Gastroesophageal sphincter (tissue), 4 donors: ENCODE data around the gene KLRC2. TPM values are rescaled to one million over a fixed set of nuclear protein-coding genes. Genes with fewer than 3 reads are reported as not detected.
"Not testable (repeated sequence)": the region's sequence is repeated elsewhere in the genome, so short reads cannot be mapped to it uniquely, and the experiment has no call there.

Source experiments
- ATAC-seq: fragments of 150-250 bp; one replicate; pipeline ENCODE4 v1.9.1; 2016; ENCODE audit warnings: mild to moderate bottlenecking, moderate library complexity
- H3K27ac ChIP-seq, 4 donors: fragments of 200-600 bp; sonication (generic) in 3 of 4; 1 replicate in 3 of 4; 2 replicates in 1 of 4; pipeline ENCODE4 v1.5.1; 2016 to 2019
- H3K27me3 ChIP-seq: fragments of 200-600 bp; sonication (generic); one replicate; pipeline ENCODE4 v1.5.1; 2019
- H3K36me3 ChIP-seq, 2 donors: fragments of 200-600 bp; sonication (generic); one replicate each; pipeline ENCODE4 v1.5.1; 2019; ENCODE audit warnings: control low read depth in 1 of 2
- H3K4me1 ChIP-seq, 3 donors: fragments of 200-600 bp; sonication (generic); 1 replicate in 2 of 3; 2 replicates in 1 of 3; pipeline ENCODE4 v1.5.1; 2016 to 2019; ENCODE audit warnings: control low read depth in 2 of 3
- H3K4me3 ChIP-seq, 2 donors: fragments of 200-600 bp; sonication (generic); one replicate each; pipeline ENCODE4 v1.5.1; 2019; ENCODE audit warnings: mild to moderate bottlenecking in 1 of 2, moderate library complexity in 1 of 2
- H3K9me3 ChIP-seq, 3 donors: fragments of 200-600 bp; sonication (generic); one replicate each; pipeline ENCODE4 v1.5.1; 2017 to 2019; ENCODE audit warnings: control low read depth in 2 of 3
- EP300 ChIP-seq: sonication (generic); formaldehyde crosslinking; IDR thresholded peaks from one replicate; pipeline ENCODE4 v1.6.1; 2017; ENCODE audit warnings: antibody characterized with exemption, mild to moderate bottlenecking
- POLR2A ChIP-seq, 2 donors: fragments of 450-650 bp; IDR thresholded peaks; one replicate each; pipeline ENCODE4 v1.6.1; 2017; ENCODE audit warnings: antibody characterized with exemption in 2 of 2, mild to moderate bottlenecking in 2 of 2, moderate library complexity in 1 of 2
- POLR2AphosphoS5 ChIP-seq: sonication (generic); formaldehyde crosslinking; IDR thresholded peaks from one replicate; pipeline ENCODE4 v1.6.1; 2017; ENCODE audit warnings: antibody characterized with exemption
- WGBS, 2 donors: methylation state at CpG; one replicate each; pipeline ENCODE4 v1.1.5; 2018; ENCODE audit warnings: low coverage in 1 of 2; 5-methylcytosine and 5-hydroxymethylcytosine counted together
- total RNA-seq, 4 donors: library from RNA; depleted of rRNA; stranded (reverse); fragments of >200 nt; gene quantifications; one replicate each; pipeline ENCODE4 v1.1.0, GENCODE V29; 2016
- TF ChIP-seq, protein P1 (sequence below), 4 experiments: fragments of 200-600 bp in 2 of 4; fragments of 450-650 bp in 2 of 4; sonication (generic) in 1 of 4; IDR thresholded peaks; one replicate each; pipeline ENCODE4 v1.5.1; 2017 to 2019; ENCODE audit warnings: antibody characterized with exemption in 4 of 4, mild to moderate bottlenecking in 2 of 4, moderate library complexity in 2 of 4

Gene KLRC2
- total RNA-seq, 4 donors from 2014 or later: 0.40 TPM; not detected in 3

- Histone ChIP-seq H3K27ac (no peak overlapping the region), H3K4me1 (no peaks in the 10 kb centered on the region), H3K36me3 (no peaks in the 10 kb centered on the region), H3K27me3 (no peaks in the 10 kb centered on the region), H3K9me3 (peaks cover 0 to 26% (median 0%) of the 10 kb centered on the region in 3 donors), H3K4me3 (no peak overlapping the region)
- WGBS, 2 donors: 79 to 92% methylated on average over 1 of the region's 1 CpG
- no peak for TF ChIP-seq POLR2A (IDR thresholded peaks at IDR 0.05)
- TF ChIP-seq EP300: no peak
- no peak for TF ChIP-seq POLR2AphosphoS5
- TF ChIP-seq, protein P1, sequence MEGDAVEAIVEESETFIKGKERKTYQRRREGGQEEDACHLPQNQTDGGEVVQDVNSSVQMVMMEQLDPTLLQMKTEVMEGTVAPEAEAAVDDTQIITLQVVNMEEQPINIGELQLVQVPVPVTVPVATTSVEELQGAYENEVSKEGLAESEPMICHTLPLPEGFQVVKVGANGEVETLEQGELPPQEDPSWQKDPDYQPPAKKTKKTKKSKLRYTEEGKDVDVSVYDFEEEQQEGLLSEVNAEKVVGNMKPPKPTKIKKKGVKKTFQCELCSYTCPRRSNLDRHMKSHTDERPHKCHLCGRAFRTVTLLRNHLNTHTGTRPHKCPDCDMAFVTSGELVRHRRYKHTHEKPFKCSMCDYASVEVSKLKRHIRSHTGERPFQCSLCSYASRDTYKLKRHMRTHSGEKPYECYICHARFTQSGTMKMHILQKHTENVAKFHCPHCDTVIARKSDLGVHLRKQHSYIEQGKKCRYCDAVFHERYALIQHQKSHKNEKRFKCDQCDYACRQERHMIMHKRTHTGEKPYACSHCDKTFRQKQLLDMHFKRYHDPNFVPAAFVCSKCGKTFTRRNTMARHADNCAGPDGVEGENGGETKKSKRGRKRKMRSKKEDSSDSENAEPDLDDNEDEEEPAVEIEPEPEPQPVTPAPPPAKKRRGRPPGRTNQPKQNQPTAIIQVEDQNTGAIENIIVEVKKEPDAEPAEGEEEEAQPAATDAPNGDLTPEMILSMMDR (IDR thresholded peaks at IDR 0.05): no peak
- ATAC-seq: no peak
Measured at GRCh38 chr12:10455766-10456165, 20.0 kb upstream of the KLRC2 start.

DNA sequence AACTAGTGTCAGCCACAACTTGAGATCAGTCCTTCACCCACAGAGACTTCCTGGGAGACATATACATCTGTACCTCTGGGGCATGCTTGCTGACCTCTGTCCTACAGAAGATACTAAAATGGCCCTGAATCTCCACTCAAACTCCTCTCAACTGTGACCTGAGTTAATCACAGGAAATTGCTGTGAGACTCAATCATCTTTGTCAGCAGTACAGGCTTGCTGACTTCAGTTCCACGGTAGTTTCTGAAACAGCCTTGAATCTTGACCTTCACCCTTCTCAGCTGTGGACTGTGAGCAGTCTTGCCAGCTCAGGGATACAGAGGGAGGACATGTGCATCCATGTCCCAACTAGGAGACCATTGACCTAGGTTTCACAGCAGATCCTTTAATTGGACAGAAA, 18.7 kb upstream of the KLRC2 start:
- Histone ChIP-seq H3K36me3 (no peaks in the 10 kb centered on the region), H3K9me3 (peaks cover 0 to 26% (median 0%) of the 10 kb centered on the region in 3 donors), H3K27me3 (no peaks in the 10 kb centered on the region), H3K4me3 (no peak overlapping the region), H3K27ac (no peak overlapping the region), H3K4me1 (no peaks in the 10 kb centered on the region)
- WGBS, 2 donors: 75% methylated on average over 1 of the region's 1 CpG; no CpG with 5 or more reads in 1 of the 2 donors
- TF ChIP-seq POLR2AphosphoS5 (no peak), EP300 (no peak), POLR2A (IDR thresholded peaks at IDR 0.05) (no peak)
- TF ChIP-seq, protein P1 (IDR thresholded peaks at IDR 0.05): no peak
- ATAC-seq: no peak

- H3K4me1 ChIP-seq: no peaks in the 10 kb centered on the region
- WGBS, 2 donors: 55 to 59% methylated on average over 2 of the region's 2 CpGs
- no peaks in the 10 kb centered on the region for H3K27me3 ChIP-seq
- peaks cover 0 to 26% (median 0%) of the 10 kb centered on the region in 3 donors for H3K9me3 ChIP-seq
- H3K4me3 ChIP-seq: no peak within 1 kb of the TSS
- H3K36me3 ChIP-seq: no peaks in the 10 kb centered on the region
- no peak for ATAC-seq
- TF ChIP-seq EP300 (no peak), POLR2A (IDR thresholded peaks at IDR 0.05) (no peak)
- H3K27ac ChIP-seq: no peak within 1 kb of the TSS
Measured at GRCh38 chr12:10453156-10453555, 17.3 kb upstream of the KLRC2 start, which contains the start of gene KLRC1. TSS of gene KLRC1 (minus strand) at chr12:10453377. CDS start at chr12:10451156, 2,221 bp downstream.

GRCh38 chr12:10448236-10448635, 12.4 kb upstream of the KLRC2 start:
- WGBS, 2 donors: 50 to 80% methylated on average over 1 of the region's 4 CpGs
- TF ChIP-seq EP300: no peak
- no peak for TF ChIP-seq POLR2AphosphoS5
- TF ChIP-seq POLR2A (IDR thresholded peaks at IDR 0.05): no peak
- TF ChIP-seq, protein P1 (IDR thresholded peaks at IDR 0.05): no peak
- Histone ChIP-seq H3K4me1 (no peaks in the 10 kb centered on the region), H3K36me3 (no peaks in the 10 kb centered on the region), H3K27me3 (no peaks in the 10 kb centered on the region), H3K4me3 (no peak overlapping the region), H3K27ac (no peak overlapping the region), H3K9me3 (no peaks in the 10 kb centered on the region)
- ATAC-seq: no peak

- H3K36me3 ChIP-seq, H3K4me3 ChIP-seq, H3K27ac ChIP-seq, H3K4me1 ChIP-seq, ATAC-seq, H3K27me3 ChIP-seq, H3K9me3 ChIP-seq: not testable (repeated sequence)
- WGBS, 2 donors: 76 to 78% methylated on average over 5 of the region's 5 CpGs
Measured at GRCh38 chr12:10446052-10446451, 10.2 kb upstream of the KLRC2 start.

DNA sequence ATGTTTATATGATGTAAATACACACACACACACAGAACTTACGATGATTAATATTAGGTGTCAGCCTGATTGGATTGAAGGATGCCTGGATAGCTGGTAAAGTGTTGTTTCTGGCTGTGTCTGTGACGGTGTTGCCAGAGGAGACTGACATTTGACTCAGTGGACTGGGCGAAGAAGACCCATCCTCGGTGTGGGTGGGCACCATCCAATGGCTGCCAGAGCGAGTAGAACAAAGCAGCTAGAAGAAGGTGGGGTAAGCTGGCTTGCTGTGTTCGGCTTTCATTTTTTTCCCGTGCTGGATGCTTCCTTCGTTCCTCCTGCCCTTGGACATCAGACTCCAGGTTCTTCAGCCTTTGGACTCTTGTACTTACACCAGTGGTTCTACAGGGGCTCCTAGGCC, 5.3 kb upstream of the KLRC2 start:
- not testable (repeated sequence) for ATAC-seq, H3K9me3 ChIP-seq, H3K27ac ChIP-seq, H3K4me3 ChIP-seq, H3K4me1 ChIP-seq, H3K36me3 ChIP-seq, H3K27me3 ChIP-seq
- WGBS, 2 donors: 91 to 92% methylated on average over 7 to 8 of the region's 8 CpGs

- WGBS, 2 donors: 71 to 78% methylated on average over 1 to 2 of the region's 2 CpGs
- not testable (repeated sequence) for ATAC-seq, H3K4me3 ChIP-seq, H3K36me3 ChIP-seq, H3K4me1 ChIP-seq, H3K27ac ChIP-seq, H3K27me3 ChIP-seq, H3K9me3 ChIP-seq
Measured at GRCh38 chr12:10439608-10440274, 3.9 kb upstream of the KLRC2 start.

DNA sequence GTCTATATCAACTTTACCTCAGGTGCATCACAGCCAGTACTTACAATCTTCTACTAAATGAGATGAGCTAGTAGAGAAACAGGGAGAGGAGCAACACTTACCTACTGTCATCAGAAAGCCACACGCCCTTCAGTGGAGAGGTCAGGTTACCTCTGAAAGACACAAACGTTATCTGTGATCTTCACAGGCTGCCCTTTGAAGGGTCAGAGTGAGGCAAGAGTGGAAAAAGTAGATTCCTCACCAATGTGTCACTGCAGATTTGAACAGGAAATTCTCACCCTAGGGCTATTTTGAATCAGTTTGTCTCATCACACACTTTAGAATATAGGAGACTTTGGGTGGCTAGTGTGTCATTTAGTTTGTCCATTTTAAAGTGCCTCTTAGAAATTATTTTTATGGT, 1.8 kb upstream of the KLRC2 start:
- H3K36me3 ChIP-seq, H3K4me3 ChIP-seq, H3K9me3 ChIP-seq, ATAC-seq, H3K27me3 ChIP-seq, H3K4me1 ChIP-seq, H3K27ac ChIP-seq: not testable (repeated sequence)
- WGBS, 2 donors: no CpG with 5 or more reads among the region's 2 CpGs

- H3K9me3 ChIP-seq, H3K4me3 ChIP-seq, ATAC-seq, H3K4me1 ChIP-seq, H3K36me3 ChIP-seq, H3K27me3 ChIP-seq, H3K27ac ChIP-seq: not testable (repeated sequence)
- WGBS, 2 donors: 88 to 91% methylated on average over 4 of the region's 4 CpGs
Measured at GRCh38 chr12:10430623-10431022, 5.2 kb downstream of the KLRC2 start.

GRCh38 chr12:10425938-10426337, 9.9 kb downstream of the KLRC2 start:
- not testable (repeated sequence) for H3K27me3 ChIP-seq, H3K36me3 ChIP-seq, ATAC-seq, H3K27ac ChIP-seq, H3K9me3 ChIP-seq, H3K4me1 ChIP-seq, H3K4me3 ChIP-seq
- WGBS, 2 donors: 76 to 89% methylated on average over 5 to 8 of the region's 8 CpGs
